ENCODE measurements around the gene SENP1. TPM values are rescaled to one million over a fixed set of nuclear protein-coding genes. Genes with fewer than 3 reads are reported as not detected.

Gene SENP1
- total RNA-seq, 1 experiment from 2014 or later, result 44.5 TPM

- H4K20me1 ChIP-seq (ENCODE audit: insufficient read depth, low read depth, low read length), result no peaks in the 10 kb centered on the region
- no peaks in the 10 kb centered on the region for H3K27me3 ChIP-seq (ENCODE audit: low read length)
- no peaks in the 10 kb centered on the region for H3K4me1 ChIP-seq (ENCODE audit: low read length)
- H3K27ac ChIP-seq (ENCODE audit: low read length), result no peak overlapping the region
- H3K36me3 ChIP-seq (ENCODE audit: insufficient read depth, low read length), result no peaks in the 10 kb centered on the region
- no peaks in the 10 kb centered on the region for H3K79me2 ChIP-seq (ENCODE audit: low read length)
- no peak overlapping the region for H2AFZ ChIP-seq (ENCODE audit: low read length)
- no peaks in the 10 kb centered on the region for H3K9me2 ChIP-seq (replicated peaks; ENCODE audit: insufficient read depth, low read length)
- no peak overlapping the region for H3K4me3 ChIP-seq (ENCODE audit: low read length)
- no peak overlapping the region for H3K4me2 ChIP-seq (ENCODE audit: low read depth, low read length, poor library complexity, severe bottlenecking)
- no peak overlapping the region for H3K9ac ChIP-seq (ENCODE audit: low read length)
- no peaks in the 10 kb centered on the region for H3K9me3 ChIP-seq (ENCODE audit: low read length)
- no peak for DNase-seq
Observed at GRCh38 chr12:48027183-48028002, 78.5 kb downstream of the SENP1 start.

- H3K9ac ChIP-seq (ENCODE audit: low read length), result no peak overlapping the region
- H3K9me3 ChIP-seq (ENCODE audit: low read length), result no peaks in the 10 kb centered on the region
- H2AFZ ChIP-seq (ENCODE audit: low read length), result no peak overlapping the region
Observed at GRCh38 chr12:48026060-48026827, 79.6 kb downstream of the SENP1 start.

GRCh38 chr12:48025281-48025680 lies 80.6 kb downstream of the SENP1 start:
- no peaks in the 10 kb centered on the region for H3K9me3 ChIP-seq (ENCODE audit: low read length)
- no peaks in the 10 kb centered on the region for H3K27me3 ChIP-seq (ENCODE audit: low read length)
- H3K36me3 ChIP-seq (ENCODE audit: insufficient read depth, low read length), result no peaks in the 10 kb centered on the region
- H4K20me1 ChIP-seq (ENCODE audit: insufficient read depth, low read depth, low read length), result no peaks in the 10 kb centered on the region
- H3K9ac ChIP-seq (ENCODE audit: low read length), result no peak overlapping the region
- no peaks in the 10 kb centered on the region for H3K79me2 ChIP-seq (ENCODE audit: low read length)
- no peak overlapping the region for H3K4me3 ChIP-seq (ENCODE audit: low read length)
- H3K27ac ChIP-seq (ENCODE audit: low read length), result no peak overlapping the region
- H3K9me2 ChIP-seq (replicated peaks; ENCODE audit: insufficient read depth, low read length), result no peaks in the 10 kb centered on the region
- no peak overlapping the region for H3K4me2 ChIP-seq (ENCODE audit: low read depth, low read length, poor library complexity, severe bottlenecking)
- no peak overlapping the region for H2AFZ ChIP-seq (ENCODE audit: low read length)
- no peak for DNase-seq
- H3K4me1 ChIP-seq (ENCODE audit: low read length), result no peaks in the 10 kb centered on the region

More at GRCh38 chr12:48026060-48026827, 79.6 kb downstream of the SENP1 start:
- Histone ChIP-seq H3K36me3 (ENCODE audit: insufficient read depth, low read length) (no peaks in the 10 kb centered on the region), H3K27me3 (ENCODE audit: low read length) (no peaks in the 10 kb centered on the region), H3K27ac (ENCODE audit: low read length) (no peak overlapping the region), H3K4me1 (ENCODE audit: low read length) (no peaks in the 10 kb centered on the region), H3K9me2 (replicated peaks; ENCODE audit: insufficient read depth, low read length) (no peaks in the 10 kb centered on the region), H3K79me2 (ENCODE audit: low read length) (no peaks in the 10 kb centered on the region), H3K4me3 (ENCODE audit: low read length) (no peak overlapping the region), H3K4me2 (ENCODE audit: low read depth, low read length, poor library complexity, severe bottlenecking) (no peak overlapping the region), H4K20me1 (ENCODE audit: insufficient read depth, low read depth, low read length) (no peaks in the 10 kb centered on the region)
- no peak for DNase-seq

GRCh38 chr12:48024735-48025134 lies 81.1 kb downstream of the SENP1 start:
- Histone ChIP-seq H3K36me3 (ENCODE audit: insufficient read depth, low read length) (no peaks in the 10 kb centered on the region), H3K27ac (ENCODE audit: low read length) (no peak overlapping the region), H3K9me2 (replicated peaks; ENCODE audit: insufficient read depth, low read length) (no peaks in the 10 kb centered on the region), H3K4me3 (ENCODE audit: low read length) (no peak overlapping the region), H4K20me1 (ENCODE audit: insufficient read depth, low read depth, low read length) (no peaks in the 10 kb centered on the region), H3K79me2 (ENCODE audit: low read length) (no peaks in the 10 kb centered on the region), H3K4me1 (ENCODE audit: low read length) (no peaks in the 10 kb centered on the region), H3K4me2 (ENCODE audit: low read depth, low read length, poor library complexity, severe bottlenecking) (no peak overlapping the region), H2AFZ (ENCODE audit: low read length) (no peak overlapping the region), H3K27me3 (ENCODE audit: low read length) (no peaks in the 10 kb centered on the region), H3K9ac (ENCODE audit: low read length) (no peak overlapping the region), H3K9me3 (ENCODE audit: low read length) (no peaks in the 10 kb centered on the region)
- DNase-seq, result no peak

GRCh38 chr12:48023386-48023785 lies 82.5 kb downstream of the SENP1 start:
- Histone ChIP-seq H3K9me3 (ENCODE audit: low read length) (no peaks in the 10 kb centered on the region), H3K79me2 (ENCODE audit: low read length) (no peaks in the 10 kb centered on the region), H3K9me2 (replicated peaks; ENCODE audit: insufficient read depth, low read length) (no peaks in the 10 kb centered on the region), H3K4me3 (ENCODE audit: low read length) (no peak overlapping the region), H3K4me2 (ENCODE audit: low read depth, low read length, poor library complexity, severe bottlenecking) (no peak overlapping the region), H3K27me3 (ENCODE audit: low read length) (no peaks in the 10 kb centered on the region), H4K20me1 (ENCODE audit: insufficient read depth, low read depth, low read length) (no peaks in the 10 kb centered on the region), H3K36me3 (ENCODE audit: insufficient read depth, low read length) (no peaks in the 10 kb centered on the region), H2AFZ (ENCODE audit: low read length) (no peak overlapping the region), H3K4me1 (ENCODE audit: low read length) (no peaks in the 10 kb centered on the region), H3K9ac (ENCODE audit: low read length) (no peak overlapping the region), H3K27ac (ENCODE audit: low read length) (no peak overlapping the region)
- DNase-seq, result no peak

GRCh38 chr12:48022676-48023385 lies 83.0 kb downstream of the SENP1 start:
- H3K9ac ChIP-seq (ENCODE audit: low read length), result no peak overlapping the region
- H4K20me1 ChIP-seq (ENCODE audit: insufficient read depth, low read depth, low read length), result no peaks in the 10 kb centered on the region
- no peaks in the 10 kb centered on the region for H3K4me1 ChIP-seq (ENCODE audit: low read length)
- H3K27me3 ChIP-seq (ENCODE audit: low read length), result no peaks in the 10 kb centered on the region
- no peak overlapping the region for H3K4me3 ChIP-seq (ENCODE audit: low read length)
- no peaks in the 10 kb centered on the region for H3K36me3 ChIP-seq (ENCODE audit: insufficient read depth, low read length)
- no peak for DNase-seq
- no peak overlapping the region for H3K4me2 ChIP-seq (ENCODE audit: low read depth, low read length, poor library complexity, severe bottlenecking)
- H3K9me2 ChIP-seq (replicated peaks; ENCODE audit: insufficient read depth, low read length), result no peaks in the 10 kb centered on the region
- no peak overlapping the region for H2AFZ ChIP-seq (ENCODE audit: low read length)
- no peaks in the 10 kb centered on the region for H3K9me3 ChIP-seq (ENCODE audit: low read length)
- H3K27ac ChIP-seq (ENCODE audit: low read length), result no peak overlapping the region
- no peaks in the 10 kb centered on the region for H3K79me2 ChIP-seq (ENCODE audit: low read length)

GRCh38 chr12:48022180-48022521 lies 83.7 kb downstream of the SENP1 start:
- Histone ChIP-seq H3K9me2 (replicated peaks; ENCODE audit: insufficient read depth, low read length) (no peaks in the 10 kb centered on the region), H3K27me3 (ENCODE audit: low read length) (no peaks in the 10 kb centered on the region), H3K27ac (ENCODE audit: low read length) (no peak overlapping the region), H4K20me1 (ENCODE audit: insufficient read depth, low read depth, low read length) (no peaks in the 10 kb centered on the region), H3K79me2 (ENCODE audit: low read length) (no peaks in the 10 kb centered on the region), H3K36me3 (ENCODE audit: insufficient read depth, low read length) (no peaks in the 10 kb centered on the region), H3K9ac (ENCODE audit: low read length) (no peak overlapping the region), H2AFZ (ENCODE audit: low read length) (no peak overlapping the region), H3K4me1 (ENCODE audit: low read length) (no peaks in the 10 kb centered on the region), H3K4me2 (ENCODE audit: low read depth, low read length, poor library complexity, severe bottlenecking) (no peak overlapping the region), H3K9me3 (ENCODE audit: low read length) (no peaks in the 10 kb centered on the region), H3K4me3 (ENCODE audit: low read length) (no peak overlapping the region)
- DNase-seq, result no peak
